ENCODE measurements around the gene FAM200C. TPM values are rescaled to one million over a fixed set of nuclear protein-coding genes. Genes with fewer than 3 reads are reported as not detected.

The FAM200C gene
- total RNA-seq, 3 donors from 2014 or later (not counting 1 experiment from before 2014, with no cell fraction given), result 0.28 to 0.57 (median 0.33) TPM

GRCh38 chr5:160357861-160358411 is 41.9 kb downstream of the FAM200C start:
- H3K27me3 Mint-ChIP-seq (ENCODE audit: low read depth in 2 of 2), result peaks cover 2 to 12% of the 10 kb centered on the region in 2 donors
- TF ChIP-seq CTCF (IDR thresholded peaks at IDR 0.05), result no peak
- no peaks in the 10 kb centered on the region for H3K9me3 ChIP-seq (ENCODE audit: control insufficient read depth, insufficient read depth, low read length)
- ATAC-seq, result no peak
- H3K27me3 ChIP-seq (ENCODE audit: control insufficient read depth, insufficient read depth, low read length), result no peaks in the 10 kb centered on the region
- no peak overlapping the region for H3K27ac Mint-ChIP-seq
- H3K27ac ChIP-seq (ENCODE audit: low read length), result no peak overlapping the region
- 87% methylated on average over 6 of the region's 7 CpGs for WGBS (ENCODE audit: insufficient coverage)
- H3K36me3 Mint-ChIP-seq, result no peaks in the 10 kb centered on the region
- H3K4me3 Mint-ChIP-seq, result no peak overlapping the region
- H3K9me3 Mint-ChIP-seq, result no peaks in the 10 kb centered on the region
- DNase-seq, result no peak
- H3K4me1 ChIP-seq (ENCODE audit: control insufficient read depth, insufficient read depth, low read length), result no peaks in the 10 kb centered on the region
- H3K4me3 ChIP-seq (ENCODE audit: low read length), result no peak overlapping the region
- H3K4me1 Mint-ChIP-seq, result peaks cover 0 to 5% of the 10 kb centered on the region in 2 donors
- H3K36me3 ChIP-seq (ENCODE audit: control insufficient read depth, insufficient read depth, low read length), result no peaks in the 10 kb centered on the region
- intact Hi-C loops (cut with micrococcal nuclease), result no loop called here

DNA sequence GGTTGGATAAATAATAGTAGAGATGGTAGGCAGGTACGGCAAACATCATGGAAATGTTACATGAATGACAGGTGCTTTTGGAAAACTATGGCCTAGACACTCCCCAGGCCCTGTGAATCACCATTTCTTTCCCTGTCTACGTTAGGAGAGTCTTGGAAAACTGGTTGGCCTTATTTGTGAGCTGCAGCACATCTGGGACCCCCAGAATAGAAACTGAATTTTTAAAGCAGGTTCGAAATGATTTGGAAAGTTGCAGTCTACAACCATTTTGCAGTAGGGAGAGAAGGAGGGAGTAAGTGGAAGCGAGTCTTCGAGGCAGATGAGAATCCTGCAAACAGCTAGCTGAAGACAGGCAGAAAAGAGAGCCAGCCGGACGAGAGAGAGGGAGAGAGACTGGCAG is 42.5 kb downstream of the FAM200C start:
- Mint-ChIP-seq H3K4me3 (no peak overlapping the region), H3K27me3 (ENCODE audit: low read depth in 2 of 2) (peaks cover 2 to 12% of the 10 kb centered on the region in 2 donors), H3K36me3 (no peaks in the 10 kb centered on the region), H3K9me3 (no peaks in the 10 kb centered on the region), H3K4me1 (peaks cover 0 to 5% of the 10 kb centered on the region in 2 donors), H3K27ac (no peak overlapping the region)
- Histone ChIP-seq H3K4me3 (ENCODE audit: low read length) (no peak overlapping the region), H3K9me3 (ENCODE audit: control insufficient read depth, insufficient read depth, low read length) (no peaks in the 10 kb centered on the region), H3K27me3 (ENCODE audit: control insufficient read depth, insufficient read depth, low read length) (no peaks in the 10 kb centered on the region), H3K4me1 (ENCODE audit: control insufficient read depth, insufficient read depth, low read length) (no peaks in the 10 kb centered on the region), H3K36me3 (ENCODE audit: control insufficient read depth, insufficient read depth, low read length) (no peaks in the 10 kb centered on the region), H3K27ac (ENCODE audit: low read length) (no peak overlapping the region)
- DNase-seq (no peak), ATAC-seq (no peak)
- 86% methylated on average over 7 of the region's 7 CpGs for WGBS (ENCODE audit: insufficient coverage)
- TF ChIP-seq CTCF (IDR thresholded peaks at IDR 0.05), result no peak
- intact Hi-C loops (cut with micrococcal nuclease), result no loop called here

- H3K27ac Mint-ChIP-seq, result no peak overlapping the region
- WGBS (ENCODE audit: insufficient coverage), result 93% methylated on average over 6 of the region's 7 CpGs
- Histone ChIP-seq H3K36me3 (ENCODE audit: control insufficient read depth, insufficient read depth, low read length) (no peaks in the 10 kb centered on the region), H3K4me3 (ENCODE audit: low read length) (no peak overlapping the region), H3K9me3 (ENCODE audit: control insufficient read depth, insufficient read depth, low read length) (no peaks in the 10 kb centered on the region), H3K4me1 (ENCODE audit: control insufficient read depth, insufficient read depth, low read length) (no peaks in the 10 kb centered on the region), H3K27ac (ENCODE audit: low read length) (no peak overlapping the region), H3K27me3 (ENCODE audit: control insufficient read depth, insufficient read depth, low read length) (no peaks in the 10 kb centered on the region)
- peaks cover 0 to 5% of the 10 kb centered on the region in 2 donors for H3K4me1 Mint-ChIP-seq
- DNase-seq (no peak), ATAC-seq (no peak)
- peaks cover 2 to 12% of the 10 kb centered on the region in 2 donors for H3K27me3 Mint-ChIP-seq (ENCODE audit: low read depth in 2 of 2)
- no peaks in the 10 kb centered on the region for H3K9me3 Mint-ChIP-seq
- intact Hi-C loops (cut with micrococcal nuclease), result no loop called here
- H3K4me3 Mint-ChIP-seq, result no peak overlapping the region
- no peak for TF ChIP-seq CTCF (IDR thresholded peaks at IDR 0.05)
- H3K36me3 Mint-ChIP-seq, result no peaks in the 10 kb centered on the region
Observed at GRCh38 chr5:160356550-160357347, 43.1 kb downstream of the FAM200C start.
